Dedifferentiated amniotic fluid mesenchymal stem cell (primary cell): Measurements from ENCODE around the gene ERCC6L2.

ENCODE experiments used
- DNase-seq: peaks from one replicate; pipeline ENCODE4 v3.0.0-alpha.2; 2016; ENCODE audit errors: extremely low spot score

Gene ERCC6L2

GRCh38 chr9:95875305-95876137 lies at the start of gene ERCC6L2:
Gene ERCC6L2 (plus strand): TSS chr9:95875691. CDS start chr9:95876039, 348 bp downstream.
- peak; percentile 99 for DNase-seq

- DNase-seq = no peak
Observed at GRCh38 chr9:95826183-95826838, 49.2 kb upstream of the ERCC6L2 start.

GRCh38 chr9:95830768-95831167 lies 44.7 kb upstream of the ERCC6L2 start:
- DNase-seq = no peak

GRCh38 chr9:95831810-95832209 lies 43.7 kb upstream of the ERCC6L2 start:
- DNase-seq = no peak

- DNase-seq = no peak
Observed at GRCh38 chr9:95833546-95834178, 41.8 kb upstream of the ERCC6L2 start.

- DNase-seq = no peak
Observed at GRCh38 chr9:95834281-95834907, 41.1 kb upstream of the ERCC6L2 start.

GRCh38 chr9:95835393-95835792 lies 40.1 kb upstream of the ERCC6L2 start:
- no peak for DNase-seq

GRCh38 chr9:95836072-95836471 lies 39.4 kb upstream of the ERCC6L2 start:
- no peak for DNase-seq

GRCh38 chr9:95839012-95839411 lies 36.5 kb upstream of the ERCC6L2 start:
- no peak for DNase-seq

- no peak for DNase-seq
Observed at GRCh38 chr9:95840074-95840473, 35.4 kb upstream of the ERCC6L2 start.

- no peak for DNase-seq
Observed at GRCh38 chr9:95841377-95841776, 34.1 kb upstream of the ERCC6L2 start.

- no peak for DNase-seq
Observed at GRCh38 chr9:95845751-95846150, 29.7 kb upstream of the ERCC6L2 start.

- DNase-seq = no peak
Observed at GRCh38 chr9:95848764-95849163, 26.7 kb upstream of the ERCC6L2 start.

- no peak for DNase-seq
Observed at GRCh38 chr9:95852059-95853032, 23.1 kb upstream of the ERCC6L2 start.

- DNase-seq = peak; percentile 77
Observed at GRCh38 chr9:95854386-95855020, 21.0 kb upstream of the ERCC6L2 start.

GRCh38 chr9:95855961-95856360 lies 19.5 kb upstream of the ERCC6L2 start:
- no peak for DNase-seq

- DNase-seq = no peak
Observed at GRCh38 chr9:95857124-95857523, 18.4 kb upstream of the ERCC6L2 start.

GRCh38 chr9:95857896-95858295 lies 17.6 kb upstream of the ERCC6L2 start:
- no peak for DNase-seq

GRCh38 chr9:95862343-95862742 lies 13.1 kb upstream of the ERCC6L2 start:
- no peak for DNase-seq

GRCh38 chr9:95864852-95865580 lies 10.5 kb upstream of the ERCC6L2 start:
- DNase-seq = no peak
